GM21390 (cell line): ENCODE data around the gene ZBTB7C.

Experiments
- ATAC-seq: cut with Tn5 transposase; IDR thresholded peaks from one replicate; pipeline ENCODE4 v1.9.1; 2021; ENCODE audit not compliant: unreplicated experiment

The ZBTB7C gene

GRCh38 chr18:48048251-48048650, 360.9 kb downstream of the ZBTB7C start:
- no peak for ATAC-seq

- ATAC-seq: no peak
Observed at GRCh38 chr18:48046843-48047242, 362.3 kb downstream of the ZBTB7C start.

DNA sequence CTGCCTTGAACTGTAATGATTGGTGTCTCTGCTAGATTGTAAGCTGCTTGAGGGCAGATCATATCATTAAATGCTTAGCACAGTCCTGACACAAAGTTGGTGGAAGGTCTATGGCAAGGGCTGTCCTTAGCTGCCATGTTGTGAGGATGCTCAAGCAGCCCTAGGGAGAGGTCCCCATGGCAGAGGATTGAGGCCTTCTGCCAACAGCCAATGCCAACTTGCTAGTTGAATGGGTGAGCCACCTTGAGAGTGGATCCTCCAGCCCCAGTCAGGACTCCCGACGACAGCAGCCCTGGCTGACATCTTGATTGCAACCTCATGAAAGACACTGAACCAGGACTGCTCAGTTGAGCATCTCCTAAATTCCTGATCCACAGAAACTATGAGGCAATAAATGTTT, 363.4 kb downstream of the ZBTB7C start:
- no peak for ATAC-seq

- no peak for ATAC-seq
Observed at GRCh38 chr18:48044944-48045343, 364.2 kb downstream of the ZBTB7C start.

DNA sequence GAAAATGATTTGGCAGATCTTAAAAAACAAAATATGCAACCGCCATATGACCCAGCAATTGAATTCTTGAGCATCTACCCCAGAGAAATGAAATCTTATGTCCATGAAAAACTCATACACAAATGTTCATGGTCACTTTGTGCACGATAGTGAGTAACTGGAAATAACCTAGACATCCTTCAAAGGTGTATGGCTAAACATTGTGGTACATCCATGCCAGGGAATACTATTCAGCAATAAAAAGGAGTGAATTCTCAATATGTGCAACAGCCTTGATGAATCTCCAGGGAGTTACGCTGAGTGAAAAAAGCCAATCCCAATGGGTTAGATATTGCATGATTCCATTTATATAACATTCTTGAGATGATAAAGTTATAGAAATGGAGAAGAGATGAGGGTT, 366.0 kb downstream of the ZBTB7C start:
- no peak for ATAC-seq

- no peak for ATAC-seq
Observed at GRCh38 chr18:48042431-48042830, 366.8 kb downstream of the ZBTB7C start.

GRCh38 chr18:48040457-48041110, 368.6 kb downstream of the ZBTB7C start:
- ATAC-seq: no peak

- no peak for ATAC-seq
Observed at GRCh38 chr18:48039769-48040215, 369.4 kb downstream of the ZBTB7C start.

- no peak for ATAC-seq
Observed at GRCh38 chr18:48038636-48039035, 370.5 kb downstream of the ZBTB7C start.

DNA sequence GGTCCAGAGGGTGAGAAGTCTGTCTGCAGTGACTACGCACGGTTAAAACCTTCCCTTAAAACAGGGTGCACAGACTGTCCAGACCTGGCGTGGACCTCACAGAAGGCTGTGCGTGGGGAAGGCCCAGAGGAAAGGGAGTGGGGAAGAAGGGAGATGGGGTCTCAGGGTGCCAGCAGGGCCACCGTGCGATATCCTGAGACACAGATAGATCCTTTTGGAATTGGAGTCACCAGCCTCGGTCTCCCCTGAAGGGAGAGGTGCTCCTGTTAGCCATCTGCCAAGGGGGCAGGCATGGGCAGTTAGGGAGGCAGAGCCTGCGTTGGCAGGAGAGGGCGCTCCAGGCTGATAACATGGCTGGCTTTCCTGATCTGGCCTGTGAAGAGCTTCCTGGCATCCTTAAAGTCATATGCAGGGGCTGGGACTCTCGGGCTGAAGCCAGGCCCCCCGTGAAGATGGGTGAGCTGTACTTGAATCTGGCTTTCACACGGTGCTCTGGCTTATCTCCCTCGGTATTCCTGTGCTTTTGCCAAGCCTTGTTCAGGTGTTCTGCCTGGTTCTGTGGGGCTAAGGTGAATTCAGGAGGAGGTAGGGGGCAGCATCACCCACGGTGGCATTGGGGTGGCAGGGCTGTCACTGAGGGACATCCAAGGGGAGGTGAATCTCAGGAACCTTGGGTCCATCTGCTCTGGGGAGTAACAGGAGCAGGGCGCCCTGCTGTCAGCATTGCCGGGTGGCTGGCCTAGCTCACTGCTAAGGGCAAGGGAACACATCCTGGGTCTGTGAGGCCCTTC, 371.5 kb downstream of the ZBTB7C start:
- no peak for ATAC-seq

- ATAC-seq: no peak
Observed at GRCh38 chr18:48036641-48037421, 372.4 kb downstream of the ZBTB7C start.

DNA sequence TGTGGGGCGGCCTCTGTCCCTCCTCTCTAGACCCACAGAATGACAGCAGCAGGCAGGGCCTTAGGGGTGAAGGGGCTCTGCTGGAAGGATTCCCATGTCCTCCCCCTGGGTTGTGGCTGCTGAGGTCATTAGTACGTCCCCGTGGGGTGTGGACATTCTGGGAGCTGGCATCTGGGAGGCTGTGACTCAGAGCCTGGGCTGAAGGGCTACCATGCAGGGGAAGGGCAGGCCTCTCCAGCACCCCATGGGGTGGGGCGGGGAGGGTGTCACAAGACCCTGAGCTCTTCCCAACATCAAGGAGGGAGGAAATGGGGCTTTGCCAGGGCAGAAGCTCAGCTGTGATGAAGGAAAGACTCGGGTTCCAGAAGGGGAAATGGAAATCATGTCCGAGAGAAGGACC, 373.0 kb downstream of the ZBTB7C start:
- no peak for ATAC-seq

DNA sequence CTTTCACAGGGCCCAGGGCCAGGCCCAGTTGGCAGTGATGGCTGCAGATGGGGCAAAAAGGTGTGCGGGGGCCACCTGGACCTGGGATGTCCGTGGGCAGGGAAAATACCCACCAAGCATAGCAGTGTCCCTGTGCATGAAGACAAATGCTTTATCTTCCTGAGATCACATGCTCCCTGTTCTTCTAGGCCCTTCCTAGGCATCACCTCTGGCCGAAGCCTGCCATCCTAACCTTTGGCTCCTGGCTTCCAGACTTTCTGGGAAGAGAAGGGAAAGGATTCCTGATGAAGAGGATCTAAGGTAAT, 373.7 kb downstream of the ZBTB7C start:
- no peak for ATAC-seq

DNA sequence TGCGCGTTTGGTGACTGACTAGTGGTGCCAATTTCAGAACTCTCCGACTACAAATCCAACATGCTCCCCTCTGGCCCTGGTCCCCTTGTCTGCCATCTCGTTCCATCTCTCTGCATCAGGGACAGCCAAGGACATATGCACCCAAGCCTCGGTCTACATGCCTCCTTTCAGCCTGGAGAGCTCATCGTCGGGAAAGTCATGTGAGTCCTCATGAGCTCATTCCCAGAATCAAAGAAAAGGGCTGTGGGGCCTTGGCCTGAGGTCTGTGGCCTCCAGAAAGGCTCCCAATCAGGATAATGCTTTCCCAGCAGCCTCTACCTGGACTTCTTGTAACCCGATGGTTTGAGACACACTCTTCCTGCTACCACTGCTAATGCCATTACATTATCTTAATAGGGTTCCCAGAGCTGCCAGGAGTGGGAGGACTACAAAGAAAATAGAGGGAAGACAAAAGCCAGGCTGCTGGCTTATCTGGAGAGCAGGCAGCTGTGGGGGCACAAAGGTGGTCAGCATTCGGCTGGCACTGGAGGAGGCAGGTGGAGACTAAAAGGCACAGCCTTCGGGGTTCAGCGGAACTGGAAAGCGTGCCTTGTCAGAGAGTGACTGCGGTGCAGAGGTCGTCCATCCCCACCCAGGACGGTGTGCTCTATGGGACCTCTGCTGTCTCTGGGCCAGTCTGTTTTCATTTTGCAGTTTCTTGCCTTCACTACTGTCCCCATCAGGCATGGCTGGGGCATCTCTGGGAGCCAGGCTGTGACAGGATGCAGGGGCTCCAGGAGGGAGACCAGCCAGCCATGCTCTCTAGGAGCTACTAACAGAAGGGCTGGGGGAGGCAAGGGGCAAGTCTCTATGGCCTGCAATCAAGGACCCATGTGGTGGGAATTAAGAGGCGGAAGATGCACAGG, 374.3 kb downstream of the ZBTB7C start:
- no peak for ATAC-seq

- ATAC-seq: no peak
Observed at GRCh38 chr18:48033790-48034650, 375.2 kb downstream of the ZBTB7C start.

- ATAC-seq: no peak
Observed at GRCh38 chr18:48032876-48033789, 376.1 kb downstream of the ZBTB7C start.

DNA sequence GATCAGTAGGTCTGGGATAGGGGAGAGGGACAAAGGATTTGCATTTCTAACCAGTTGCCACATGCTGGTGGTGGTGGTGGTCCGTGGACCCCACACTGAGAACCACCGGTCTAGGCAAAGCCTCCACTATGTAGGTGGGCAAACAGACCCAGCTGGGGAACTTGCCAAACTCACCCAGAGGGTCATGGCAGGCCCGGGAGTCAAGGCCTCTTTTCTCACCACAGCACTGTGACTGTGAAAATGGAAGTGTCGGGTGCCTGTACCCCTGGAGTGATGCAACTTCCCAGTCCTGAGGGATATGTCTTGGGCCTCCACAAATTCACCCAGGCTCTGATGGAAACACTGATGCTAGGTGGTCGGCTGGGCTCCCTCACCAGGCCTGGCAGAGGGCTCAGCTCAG, 377.5 kb downstream of the ZBTB7C start:
- ATAC-seq: no peak

DNA sequence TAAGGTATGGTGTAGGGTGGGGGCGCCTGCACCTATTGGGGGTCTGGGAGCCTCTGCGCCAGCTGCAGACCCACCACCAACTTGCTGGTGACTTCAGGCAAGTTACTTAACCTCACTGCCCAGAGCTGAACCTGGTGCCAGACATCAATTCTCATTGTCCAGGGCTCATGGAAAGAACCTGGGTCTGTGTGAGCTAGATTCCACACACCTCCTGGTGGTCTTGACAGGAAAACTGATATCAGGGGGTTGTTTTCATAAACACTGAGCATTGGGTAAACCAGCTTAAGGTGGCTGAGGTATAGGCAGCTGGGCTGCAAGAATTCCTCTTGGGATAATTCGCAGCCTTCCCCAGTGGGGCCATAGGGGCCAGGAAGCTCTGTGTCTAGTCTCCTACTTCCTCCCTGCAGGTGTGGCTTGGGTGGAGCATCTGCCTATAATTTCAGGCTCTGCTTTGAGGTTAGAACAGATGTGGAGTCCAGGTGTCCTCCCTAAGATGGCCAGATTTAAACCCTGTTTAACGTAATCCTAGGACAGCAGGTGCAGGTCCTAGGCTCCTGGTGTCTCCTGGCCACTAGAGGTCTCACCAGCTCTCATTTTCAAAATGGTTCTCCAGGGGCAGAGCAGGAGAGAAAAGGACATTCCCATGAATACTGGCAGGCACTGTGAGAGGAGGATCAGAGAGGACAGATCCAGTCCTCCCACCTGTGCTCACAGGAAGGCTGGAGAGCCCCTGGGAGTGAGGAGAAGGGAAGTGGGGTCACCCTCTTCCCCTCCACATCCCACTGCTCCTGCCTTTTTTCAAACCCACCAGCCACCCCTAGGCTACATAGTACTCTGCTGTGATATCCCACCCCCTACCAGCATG, 378.3 kb downstream of the ZBTB7C start:
- no peak for ATAC-seq
